ENCODE data around the gene LFNG.
A peak's percentile ranks its signal among the peaks of the same experiment; 100 is the strongest.

GRCh38 chr7:2478399-2478785 lies 41.2 kb upstream of the LFNG start:
- TF ChIP-seq EP300 (IDR thresholded peaks at IDR 0.05; ENCODE audit: low read depth): no peak
- peak; percentile 32 for TF ChIP-seq POLR2A (IDR thresholded peaks at IDR 0.05)
